Omental fat pad (tissue), 4 donors: ENCODE measurements around the gene OR2A5. TPM values are rescaled to one million over a fixed set of nuclear protein-coding genes. Genes with fewer than 3 reads are reported as not detected.
"Not testable (repeated sequence)": the region's sequence is repeated elsewhere in the genome, so short reads cannot be mapped to it uniquely, and the experiment has no call there.

ENCODE experiments used
- ATAC-seq: fragments of 150-250 bp; one replicate; pipeline ENCODE4 v1.9.1; 2016; ENCODE audit warnings: mild to moderate bottlenecking, moderate library complexity; ENCODE audit not compliant: low FRiP score
- DNase-seq: peaks from one replicate; pipeline ENCODE4 v3.0.0-alpha.2; 2019; ENCODE audit warnings: low spot score
- total RNA-seq, 4 donors: library from RNA; depleted of rRNA; stranded (reverse); fragments of >200 nt; gene quantifications; one replicate each; pipeline ENCODE4 v1.1.0, GENCODE V29; 2016
- TF ChIP-seq, protein P1 (sequence below), 3 donors: fragments of 450-650 bp; IDR thresholded peaks; one replicate each; pipeline ENCODE4 v1.5.1; 2016 to 2017; ENCODE audit warnings: antibody characterized with exemption in 3 of 3, mild to moderate bottlenecking in 3 of 3, moderate library complexity in 2 of 3

Gene OR2A5
- total RNA-seq, 4 donors from 2014 or later, result not detected

- TF ChIP-seq, protein P1, sequence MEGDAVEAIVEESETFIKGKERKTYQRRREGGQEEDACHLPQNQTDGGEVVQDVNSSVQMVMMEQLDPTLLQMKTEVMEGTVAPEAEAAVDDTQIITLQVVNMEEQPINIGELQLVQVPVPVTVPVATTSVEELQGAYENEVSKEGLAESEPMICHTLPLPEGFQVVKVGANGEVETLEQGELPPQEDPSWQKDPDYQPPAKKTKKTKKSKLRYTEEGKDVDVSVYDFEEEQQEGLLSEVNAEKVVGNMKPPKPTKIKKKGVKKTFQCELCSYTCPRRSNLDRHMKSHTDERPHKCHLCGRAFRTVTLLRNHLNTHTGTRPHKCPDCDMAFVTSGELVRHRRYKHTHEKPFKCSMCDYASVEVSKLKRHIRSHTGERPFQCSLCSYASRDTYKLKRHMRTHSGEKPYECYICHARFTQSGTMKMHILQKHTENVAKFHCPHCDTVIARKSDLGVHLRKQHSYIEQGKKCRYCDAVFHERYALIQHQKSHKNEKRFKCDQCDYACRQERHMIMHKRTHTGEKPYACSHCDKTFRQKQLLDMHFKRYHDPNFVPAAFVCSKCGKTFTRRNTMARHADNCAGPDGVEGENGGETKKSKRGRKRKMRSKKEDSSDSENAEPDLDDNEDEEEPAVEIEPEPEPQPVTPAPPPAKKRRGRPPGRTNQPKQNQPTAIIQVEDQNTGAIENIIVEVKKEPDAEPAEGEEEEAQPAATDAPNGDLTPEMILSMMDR (IDR thresholded peaks at IDR 0.05), result no peak
- DNase-seq, result no peak
These were observed 743 bp downstream of the OR2A5 start for GRCh38 chr7:144049491-144049890.

DNA sequence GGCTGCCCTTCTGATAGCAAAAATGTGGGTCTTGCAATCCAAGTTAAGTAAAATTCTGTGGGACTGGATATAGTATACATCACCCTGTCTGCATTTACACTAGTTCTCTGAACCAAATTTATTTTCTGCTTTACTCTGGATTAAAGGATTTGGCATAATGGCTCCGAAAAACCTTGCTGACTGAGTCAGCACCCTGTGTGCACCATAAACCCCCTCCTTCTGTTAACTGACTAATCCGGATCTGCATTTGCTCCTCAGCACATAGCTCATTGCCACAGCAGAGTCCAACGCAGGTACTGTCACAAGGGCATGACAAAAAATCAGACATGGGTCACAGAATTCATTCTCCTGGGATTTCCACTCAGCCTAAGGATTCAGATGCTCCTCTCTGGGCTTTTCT lies 1.3 kb downstream of the OR2A5 start:
- ATAC-seq (no peak), DNase-seq (no peak)
- TF ChIP-seq, protein P1 (IDR thresholded peaks at IDR 0.05), result no peak

More at GRCh38 chr7:144049491-144049890, 743 bp downstream of the OR2A5 start:
- ATAC-seq, result no peak

- not testable (repeated sequence) for DNase-seq, ATAC-seq
These were observed 2.1 kb downstream of the OR2A5 start for GRCh38 chr7:144050884-144051283.

DNA sequence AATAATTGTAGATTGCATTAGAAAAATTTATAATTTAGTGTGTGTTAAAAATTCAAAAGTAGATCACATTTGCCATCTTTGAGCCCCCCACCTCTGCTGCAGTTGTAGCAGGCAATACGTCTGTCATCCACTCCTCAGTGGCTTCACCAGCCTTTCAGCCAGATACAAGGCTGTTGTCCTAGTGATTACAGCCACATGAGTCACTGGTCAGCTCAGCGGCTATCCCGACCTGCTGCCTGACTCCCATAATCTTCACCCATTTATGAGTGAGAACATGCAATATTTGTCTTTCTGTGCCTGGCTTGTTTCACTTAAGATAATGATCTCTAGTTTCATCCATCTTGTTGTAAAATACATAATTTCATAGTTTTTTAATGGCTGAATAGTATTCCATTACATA lies 9.2 kb downstream of the OR2A5 start:
- TF ChIP-seq, protein P1 (IDR thresholded peaks at IDR 0.05), result no peak
- no peak for DNase-seq

GRCh38 chr7:144063710-144064109 lies 15.0 kb downstream of the OR2A5 start:
- no peak for ATAC-seq
- TF ChIP-seq, protein P1 (IDR thresholded peaks at IDR 0.05), result no peak
- no peak for DNase-seq

More for the DNA sequence above, 9.2 kb downstream of the OR2A5 start:
- no peak for ATAC-seq

GRCh38 chr7:144069511-144069910 lies 20.8 kb downstream of the OR2A5 start, which contains the start of gene OR2A25:
OR2A25 (plus strand) TSS chr7:144069811; CDS start chr7:144074220, 4,409 bp downstream.
- ATAC-seq (no peak), DNase-seq (no peak)
- TF ChIP-seq, protein P1 (IDR thresholded peaks at IDR 0.05), result no peak

DNA sequence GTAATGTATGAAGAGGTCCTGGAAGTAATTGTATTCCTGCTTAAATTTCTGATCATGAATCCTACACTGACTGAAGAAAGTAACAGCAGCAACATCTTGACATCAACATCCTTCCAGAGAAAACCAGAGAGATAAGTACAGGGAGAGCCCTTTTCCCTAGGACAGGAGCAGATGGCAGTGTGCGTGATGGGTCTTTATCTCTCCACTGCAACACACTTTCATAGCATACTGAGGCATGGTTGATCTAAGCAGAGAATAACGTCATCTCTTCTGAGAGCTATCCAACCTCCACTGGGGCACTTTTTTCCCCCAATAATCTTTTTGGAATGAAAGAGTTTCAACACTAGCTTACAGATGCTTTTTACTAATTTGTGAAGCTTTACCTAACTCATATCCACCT lies 21.2 kb downstream of the OR2A5 start:
- TF ChIP-seq, protein P1 (IDR thresholded peaks at IDR 0.05), result no peak
- ATAC-seq (no peak), DNase-seq (no peak)

- DNase-seq (no peak), ATAC-seq (no peak)
- TF ChIP-seq, protein P1 (IDR thresholded peaks at IDR 0.05), result no peak
These were observed 25.6 kb downstream of the OR2A5 start for GRCh38 chr7:144074374-144074773.
